Hepatocyte (in vitro differentiated cells): ENCODE measurements around the gene ARHGAP22. TPM values are rescaled to one million over a fixed set of nuclear protein-coding genes. Genes with fewer than 3 reads are reported as not detected.
A peak's percentile ranks its signal among the peaks of the same experiment; 100 is the strongest.

Experiments
- DNase-seq: peaks from one replicate; pipeline ENCODE4 v3.0.0-alpha.2; 2016; ENCODE audit warnings: low spot score
- H2AFZ ChIP-seq: fragments of 200-600 bp; sonication (generic); 2 replicates; pipeline ENCODE4 v1.6.0; 2016; ENCODE audit warnings: antibody characterized with exemption, mild to moderate bottlenecking
- H3K27ac ChIP-seq: fragments of 200-600 bp; sonication (generic); 2 replicates; pipeline ENCODE4 v1.5.1; 2016; ENCODE audit warnings: mild to moderate bottlenecking
- H3K27me3 ChIP-seq: fragments of 200-600 bp; sonication (generic); 2 replicates; pipeline ENCODE4 v1.6.1; 2016
- H3K36me3 ChIP-seq: fragments of 200-600 bp; sonication (generic); replicated peaks from 2 replicates; pipeline ENCODE4 v1.5.1; 2016; ENCODE audit warnings: low read depth; ENCODE audit not compliant: insufficient read depth
- H3K4me1 ChIP-seq: fragments of 200-600 bp; sonication (generic); 2 replicates; pipeline ENCODE4 v1.5.1; 2016; ENCODE audit warnings: mild to moderate bottlenecking, moderate library complexity; ENCODE audit not compliant: insufficient read depth
- H3K4me2 ChIP-seq: fragments of 200-600 bp; sonication (generic); 2 replicates; pipeline ENCODE4 v1.6.0; 2016
- H3K4me3 ChIP-seq: fragments of 200-600 bp; sonication (generic); 2 replicates; pipeline ENCODE4 v1.5.1; 2016; ENCODE audit warnings: mild to moderate bottlenecking
- H3K79me2 ChIP-seq: fragments of 200-600 bp; sonication (generic); 2 replicates; pipeline ENCODE4 v1.6.0; 2017; ENCODE audit warnings: mild to moderate bottlenecking
- H3K9me2 ChIP-seq: fragments of 200-600 bp; sonication (generic); replicated peaks from 2 replicates; pipeline ENCODE4 v1.6.0; 2017; ENCODE audit warnings: mild to moderate bottlenecking; ENCODE audit not compliant: insufficient read depth
- H3K9me3 ChIP-seq: fragments of 200-600 bp; sonication (generic); 2 replicates; pipeline ENCODE4 v1.5.1; 2016; ENCODE audit warnings: low read depth, mild to moderate bottlenecking
- H4K20me1 ChIP-seq: fragments of 200-600 bp; sonication (generic); 2 replicates; pipeline ENCODE4 v1.6.0; 2016; ENCODE audit warnings: mild to moderate bottlenecking; ENCODE audit not compliant: insufficient read depth, poor library complexity, severe bottlenecking
- CTCF ChIP-seq: fragments of 200-600 bp; sonication (generic); IDR thresholded peaks from 2 replicates; pipeline ENCODE4 v1.5.1; 2016; ENCODE audit warnings: antibody characterized with exemption, mild to moderate bottlenecking; ENCODE audit not compliant: poor library complexity
- EZH2 ChIP-seq: fragments of 200-600 bp; sonication (generic); IDR thresholded peaks from 2 replicates; pipeline ENCODE4 v1.6.1; 2016; ENCODE audit warnings: antibody characterized with exemption, mild to moderate bottlenecking, borderline replicate concordance
- EZH2phosphoT487 ChIP-seq: fragments of 200-600 bp; sonication (generic); IDR thresholded peaks from one replicate; pipeline ENCODE4 v1.6.1; 2018; ENCODE audit warnings: antibody characterized with exemption, mild to moderate bottlenecking, low read depth, moderate library complexity; ENCODE audit not compliant: unreplicated experiment, severe bottlenecking
- WGBS: methylation state at CpG from one replicate; pipeline ENCODE4 v1.1.6; 2016; ENCODE audit warnings: low lambda C conversion rate; ENCODE audit errors: missing lambda C conversion rate; 5-methylcytosine and 5-hydroxymethylcytosine counted together
- polyA plus RNA-seq: library from polyadenylated mRNA; unstranded; fragments of >200 nt; fragmentation: Nextera tagmentation; extraction: Ambion mirVana; gene quantifications from 2 replicates; pipeline ENCODE4 v1.2.1, GENCODE V29; 2016
- total RNA-seq: library from RNA; depleted of rRNA; stranded (reverse); fragments of >200 nt; gene quantifications from 2 replicates; pipeline ENCODE4 v1.2.3, GENCODE V29; 2014

Gene ARHGAP22
- total and polyA plus RNA-seq, 2 experiments from 2014 or later: 1.7 to 1.8 TPM

GRCh38 chr10:48449501-48450232 lies 155.2 kb downstream of the ARHGAP22 start:
- Histone ChIP-seq H3K4me2 (no peak overlapping the region), H3K9me3 (no peaks in the 10 kb centered on the region), H3K27ac (no peak overlapping the region), H3K79me2 (no peaks in the 10 kb centered on the region), H3K27me3 (no peaks in the 10 kb centered on the region), H3K9me2 (no peaks in the 10 kb centered on the region), H3K36me3 (no peaks in the 10 kb centered on the region), H3K4me1 (peaks cover 18% of the 10 kb centered on the region), H2AFZ (no peak overlapping the region), H3K4me3 (no peak overlapping the region), H4K20me1 (no peaks in the 10 kb centered on the region)
- DNase-seq: peak; percentile 1
- WGBS: 91% methylated on average over 19 of the region's 19 CpGs
- TF ChIP-seq EZH2phosphoT487 (no peak), EZH2 (no peak), CTCF (no peak)

- H3K27me3 ChIP-seq: no peaks in the 10 kb centered on the region
- no peaks in the 10 kb centered on the region for H4K20me1 ChIP-seq
- H3K9me2 ChIP-seq: no peaks in the 10 kb centered on the region
- H3K9me3 ChIP-seq: no peaks in the 10 kb centered on the region
- H3K79me2 ChIP-seq: no peaks in the 10 kb centered on the region
- no peak overlapping the region for H3K4me2 ChIP-seq
- peak; percentile 18 for DNase-seq
- H3K27ac ChIP-seq: no peak overlapping the region
- no peaks in the 10 kb centered on the region for H3K36me3 ChIP-seq
- no peak overlapping the region for H2AFZ ChIP-seq
- WGBS: 84% methylated on average over 4 of the region's 4 CpGs
- TF ChIP-seq EZH2phosphoT487: no peak
- TF ChIP-seq EZH2: no peak
- TF ChIP-seq CTCF: no peak
- H3K4me1 ChIP-seq: peaks cover 9% of the 10 kb centered on the region
- H3K4me3 ChIP-seq: no peak overlapping the region
These were observed 156.1 kb downstream of the ARHGAP22 start for GRCh38 chr10:48448796-48449195.

- Histone ChIP-seq H3K9me3 (no peaks in the 10 kb centered on the region), H3K79me2 (no peaks in the 10 kb centered on the region), H3K9me2 (no peaks in the 10 kb centered on the region), H3K27ac (no peak overlapping the region), H4K20me1 (no peaks in the 10 kb centered on the region), H3K36me3 (no peaks in the 10 kb centered on the region), H3K4me2 (no peak overlapping the region), H3K4me1 (peaks cover 4% of the 10 kb centered on the region), H2AFZ (no peak overlapping the region), H3K27me3 (no peaks in the 10 kb centered on the region), H3K4me3 (no peak overlapping the region)
- no peak for DNase-seq
- 91% methylated on average over 11 of the region's 11 CpGs for WGBS
- no peak for TF ChIP-seq CTCF
These were observed 157.3 kb downstream of the ARHGAP22 start for GRCh38 chr10:48447356-48448215.
